ENCODE measurements around the gene KITLG. TPM values are rescaled to one million over a fixed set of nuclear protein-coding genes. Genes with fewer than 3 reads are reported as not detected.

Gene KITLG
- total and polyA plus RNA-seq, 2 experiments from 2014 or later = 3.1 to 10.7 TPM

GRCh38 chr12:88559772-88560171 is 20.5 kb downstream of the KITLG start:
- Histone ChIP-seq H3K36me3 (ENCODE audit: insufficient read depth) (no peaks in the 10 kb centered on the region), H3K9me2 (ENCODE audit: insufficient read depth) (no peaks in the 10 kb centered on the region), H3K4me2 (no peak overlapping the region), H3F3A (replicated peaks; ENCODE audit: low read depth) (no peaks in the 10 kb centered on the region), H3K4me1 (ENCODE audit: insufficient read depth) (no peaks in the 10 kb centered on the region; the same call in 1 of the 2 replicates), H4K20me1 (replicated peaks; ENCODE audit: insufficient read depth) (no peaks in the 10 kb centered on the region), H3K27me3 (ENCODE audit: insufficient read depth) (no peaks in the 10 kb centered on the region), H2AFZ (no peak overlapping the region), H3K79me2 (replicated peaks; ENCODE audit: insufficient read depth) (no peaks in the 10 kb centered on the region; the same call in 1 of the 2 replicates), H3K4me3 (no peak overlapping the region), H3K27ac (ENCODE audit: low read depth) (no peak overlapping the region)
- no peak overlapping the region for H3K4me3 Mint-ChIP-seq
- H3K4me1 Mint-ChIP-seq = peaks cover 32% of the 10 kb centered on the region
- ATAC-seq (no peak), DNase-seq (ENCODE audit: low spot score) (no peak)
- no peaks in the 10 kb centered on the region for H3K36me3 Mint-ChIP-seq (ENCODE audit: low read depth)
- TF ChIP-seq NANOG (IDR thresholded peaks at IDR 0.05; ENCODE audit: borderline replicate concordance) = no peak
- no peak for TF ChIP-seq ETS1 (IDR thresholded peaks at IDR 0.05)
- TF ChIP-seq REST (IDR thresholded peaks at IDR 0.05; ENCODE audit: unreplicated experiment) = no peak
- TF ChIP-seq STAT1 (IDR thresholded peaks at IDR 0.05; ENCODE audit: unreplicated experiment) = no peak
- TF ChIP-seq, protein P1, sequence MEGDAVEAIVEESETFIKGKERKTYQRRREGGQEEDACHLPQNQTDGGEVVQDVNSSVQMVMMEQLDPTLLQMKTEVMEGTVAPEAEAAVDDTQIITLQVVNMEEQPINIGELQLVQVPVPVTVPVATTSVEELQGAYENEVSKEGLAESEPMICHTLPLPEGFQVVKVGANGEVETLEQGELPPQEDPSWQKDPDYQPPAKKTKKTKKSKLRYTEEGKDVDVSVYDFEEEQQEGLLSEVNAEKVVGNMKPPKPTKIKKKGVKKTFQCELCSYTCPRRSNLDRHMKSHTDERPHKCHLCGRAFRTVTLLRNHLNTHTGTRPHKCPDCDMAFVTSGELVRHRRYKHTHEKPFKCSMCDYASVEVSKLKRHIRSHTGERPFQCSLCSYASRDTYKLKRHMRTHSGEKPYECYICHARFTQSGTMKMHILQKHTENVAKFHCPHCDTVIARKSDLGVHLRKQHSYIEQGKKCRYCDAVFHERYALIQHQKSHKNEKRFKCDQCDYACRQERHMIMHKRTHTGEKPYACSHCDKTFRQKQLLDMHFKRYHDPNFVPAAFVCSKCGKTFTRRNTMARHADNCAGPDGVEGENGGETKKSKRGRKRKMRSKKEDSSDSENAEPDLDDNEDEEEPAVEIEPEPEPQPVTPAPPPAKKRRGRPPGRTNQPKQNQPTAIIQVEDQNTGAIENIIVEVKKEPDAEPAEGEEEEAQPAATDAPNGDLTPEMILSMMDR (conservative IDR thresholded peaks at IDR 0.05; ENCODE audit: low read depth in 2 of 2) = no peak
- TF ChIP-seq ZNF114 (CRISPR knock-in tag; IDR thresholded peaks at IDR 0.05) = no peak
- TF ChIP-seq POLR2AphosphoS5 (IDR thresholded peaks at IDR 0.05; ENCODE audit: low read depth) = no peak
- no peak for TF ChIP-seq ZNF331 (CRISPR knock-in tag; IDR thresholded peaks at IDR 0.05; ENCODE audit: low read depth)
- no peak for TF ChIP-seq CREB1 (CRISPR knock-in tag; IDR thresholded peaks at IDR 0.05; ENCODE audit: low read depth)
- TF ChIP-seq EZH2 (IDR thresholded peaks at IDR 0.05; ENCODE audit: low read depth, unreplicated experiment) = no peak
- no peak for TF ChIP-seq ZNF462 (CRISPR knock-in tag; IDR thresholded peaks at IDR 0.05)
- no peak for TF ChIP-seq EZH2phosphoT487 (IDR thresholded peaks at IDR 0.05; ENCODE audit: unreplicated experiment)
- TF ChIP-seq JUNB (IDR thresholded peaks at IDR 0.05; ENCODE audit: unreplicated experiment) = no peak
- H3K27ac Mint-ChIP-seq = no peak overlapping the region
- H3K27me3 Mint-ChIP-seq (ENCODE audit: insufficient read depth, low read depth, poor library complexity) = peaks cover 2% of the 10 kb centered on the region
- H3K9me3 Mint-ChIP-seq = no peaks in the 10 kb centered on the region

Measured in GM23338 (cell line).